PC-3 (cell line): Measurements from ENCODE around the gene GPC6. TPM values are rescaled to one million over a fixed set of nuclear protein-coding genes. Genes with fewer than 3 reads are reported as not detected.
A peak's percentile ranks its signal among the peaks of the same experiment; 100 is the strongest.

ENCODE experiments used
- ATAC-seq: fragments of 200-7000 bp; cut with Tn5 transposase; 2 replicates; pipeline ENCODE4 v1.9.1; 2020; ENCODE audit warnings: mild to moderate bottlenecking, moderate library complexity
- BruUV-seq: library from RNA; stranded (reverse); fragments of 400-500 nt; replicated peaks from 2 replicates; lab custom pipeline; 2021; lab: Mats Ljungman, UMichigan
- CTCF ChIA-PET: fragments of 300-600 bp; sonication (Branson Sonifier 250); formaldehyde crosslinking; loops from one replicate; lab custom pipeline; 2022; ENCODE audit warnings: antibody characterized with exemption; lab: Charles Lee
- POLR2A ChIA-PET: fragments of 300-600 bp; sonication (Branson Sonifier 250); formaldehyde crosslinking; loops from one replicate; lab custom pipeline; 2022; ENCODE audit warnings: antibody characterized with exemption; ENCODE audit not compliant: unreplicated experiment; lab: Charles Lee
- DNase-seq: peaks from one replicate; pipeline ENCODE4 v3.0.0-alpha.2; 2015
- H2AFZ ChIP-seq: fragments of 300-600 bp; sonication (generic); 2 replicates; pipeline ENCODE4 v1.6.0; 2016; ENCODE audit warnings: antibody characterized with exemption, low read length
- H3F3A ChIP-seq: fragments of 300-600 bp; sonication (generic); one replicate; pipeline ENCODE4 v1.6.0; 2017; ENCODE audit warnings: antibody characterized with exemption, low read length, control low read depth, mild to moderate bottlenecking; ENCODE audit not compliant: unreplicated experiment
- H3K27ac ChIP-seq: fragments of 300-600 bp; sonication (generic); 2 replicates; pipeline ENCODE4 v1.5.1; 2016; ENCODE audit warnings: mild to moderate bottlenecking, low read length
- H3K27me3 ChIP-seq: fragments of 300-600 bp; sonication (generic); 2 replicates; pipeline ENCODE4 v1.6.1; 2016; ENCODE audit warnings: low read length, mixed read lengths
- H3K36me3 ChIP-seq: fragments of 300-600 bp; sonication (generic); 2 replicates; pipeline ENCODE4 v1.6.1; 2016; ENCODE audit warnings: low read depth, mixed run types, low read length, mixed read lengths
- H3K4me1 ChIP-seq: fragments of 300-600 bp; sonication (generic); 2 replicates; pipeline ENCODE4 v1.5.1; 2016; ENCODE audit warnings: low read length; ENCODE audit not compliant: insufficient read depth
- H3K4me2 ChIP-seq: fragments of 300-600 bp; sonication (generic); 2 replicates; pipeline ENCODE4 v1.6.0; 2016; ENCODE audit warnings: low read length
- H3K4me3 ChIP-seq: fragments of 300-600 bp; sonication (generic); 2 replicates; pipeline ENCODE4 v1.5.1; 2016; ENCODE audit warnings: mild to moderate bottlenecking, low read length, mixed read lengths
- H3K79me2 ChIP-seq: fragments of 300-600 bp; sonication (generic); 2 replicates; pipeline ENCODE4 v1.6.1; 2017; ENCODE audit warnings: low read length, mixed read lengths
- H3K9ac ChIP-seq: fragments of 300-600 bp; sonication (generic); 2 replicates; pipeline ENCODE4 v1.6.0; 2016; ENCODE audit warnings: mild to moderate bottlenecking, low read length
- H3K9me2 ChIP-seq: fragments of 300-600 bp; sonication (generic); replicated peaks from 2 replicates; pipeline ENCODE4 v1.6.1; 2016; ENCODE audit warnings: mixed run types, low read length, mixed read lengths
- H3K9me3 ChIP-seq: fragments of 300-600 bp; sonication (generic); 2 replicates; pipeline ENCODE4 v1.6.1; 2016; ENCODE audit warnings: low read length, mixed read lengths
- H4K20me1 ChIP-seq: fragments of 300-600 bp; sonication (generic); 2 replicates; pipeline ENCODE4 v1.6.1; 2016; ENCODE audit warnings: low read length, mixed read lengths
- CTCF ChIP-seq: fragments of 300-600 bp; sonication (generic); conservative IDR thresholded peaks from 2 replicates; pipeline ENCODE4 v1.5.1; 2017; ENCODE audit warnings: antibody characterized with exemption, low read depth, mild to moderate bottlenecking, low read length
- EZH2 ChIP-seq: fragments of 300-600 bp; sonication (generic); IDR thresholded peaks from one replicate; pipeline ENCODE4 v1.6.1; 2017; ENCODE audit warnings: antibody characterized with exemption, mild to moderate bottlenecking, low read length; ENCODE audit not compliant: unreplicated experiment
- EZH2phosphoT487 ChIP-seq: fragments of 300-600 bp; sonication (generic); IDR thresholded peaks from 2 replicates; pipeline ENCODE4 v1.6.1; 2018; ENCODE audit warnings: mild to moderate bottlenecking, antibody characterized with exemption, low read length, borderline replicate concordance
- intact Hi-C: fragments of 100-400 bp; cut with micrococcal nuclease; formaldehyde crosslinking; loops from 2 replicates; pipeline ENCODE4 v1.9.0; 2023
- total RNA-seq: library from RNA; depleted of rRNA; stranded (reverse); fragments of >200 nt; gene quantifications from 2 replicates; pipeline ENCODE4 v1.2.3, GENCODE V29; 2014

GPC6 gene
- total RNA-seq, 1 experiment from 2014 or later: 3.5 TPM

- no peaks in the 10 kb centered on the region for H3K9me3 ChIP-seq
- no peaks in the 10 kb centered on the region for H3K36me3 ChIP-seq
- no peaks in the 10 kb centered on the region for H3K4me1 ChIP-seq
- BruUV-seq: no TSS peak
- no peak overlapping the region for H3K4me3 ChIP-seq
- H3F3A ChIP-seq: no peaks in the 10 kb centered on the region
- POLR2A ChIA-PET: no interaction called here
- CTCF ChIA-PET: no interaction called here
- no peak overlapping the region for H3K4me2 ChIP-seq
- DNase-seq (no peak), ATAC-seq (0 out of 2 replicates have a peak, but pooled peaks have one; percentile 18)
- no peaks in the 10 kb centered on the region for H3K79me2 ChIP-seq
- H3K27me3 ChIP-seq: no peaks in the 10 kb centered on the region
- H4K20me1 ChIP-seq: no peaks in the 10 kb centered on the region
- TF ChIP-seq EZH2phosphoT487 (no peak), CTCF (no peak), EZH2 (no peak)
- no peak overlapping the region for H3K27ac ChIP-seq
- intact Hi-C loops: no loop called here
- H3K9me2 ChIP-seq: no peaks in the 10 kb centered on the region
- H2AFZ ChIP-seq: no peak overlapping the region
- no peak overlapping the region for H3K9ac ChIP-seq
Measured at GRCh38 chr13:93926425-93926824, 699.8 kb downstream of the GPC6 start.

- DNase-seq: no peak
Measured at GRCh38 chr13:93927431-93927830, 700.8 kb downstream of the GPC6 start.

More at GRCh38 chr13:93927431-93927830, 700.8 kb downstream of the GPC6 start:
- no TSS peak for BruUV-seq
- ATAC-seq: peak; percentile 38
- Histone ChIP-seq H3K27me3 (no peaks in the 10 kb centered on the region), H3K9ac (no peak overlapping the region), H3F3A (no peaks in the 10 kb centered on the region), H3K4me1 (no peaks in the 10 kb centered on the region), H4K20me1 (no peaks in the 10 kb centered on the region), H3K79me2 (no peaks in the 10 kb centered on the region), H3K4me2 (no peak overlapping the region), H3K9me2 (no peaks in the 10 kb centered on the region), H3K27ac (no peak overlapping the region), H3K36me3 (no peaks in the 10 kb centered on the region), H3K9me3 (no peaks in the 10 kb centered on the region), H3K4me3 (no peak overlapping the region), H2AFZ (no peak overlapping the region)
- ChIA-PET CTCF (no interaction called here), POLR2A (no interaction called here)
- no peak for TF ChIP-seq EZH2phosphoT487
- no peak for TF ChIP-seq CTCF
- no peak for TF ChIP-seq EZH2
- intact Hi-C loops: no loop called here
